22Rv1 (cell line): Measurements from ENCODE around the gene SH3RF3.

ENCODE experiments used
- H3K27ac ChIP-seq: fragments of 450-650 bp; 2 replicates; pipeline ENCODE4 v1.5.1; 2017
- CTCF ChIP-seq: fragments of 450-650 bp; IDR thresholded peaks from 2 replicates; pipeline ENCODE4 v1.5.1; 2017; ENCODE audit warnings: mild to moderate bottlenecking
- ZFX ChIP-seq: fragments of 450-650 bp; IDR thresholded peaks from 2 replicates; pipeline ENCODE4 v1.6.1; 2017; ENCODE audit warnings: antibody characterized with exemption, borderline replicate concordance

SH3RF3 gene

GRCh38 chr2:109384308-109385271 is 255.6 kb downstream of the SH3RF3 start:
- no peak overlapping the region for H3K27ac ChIP-seq
- TF ChIP-seq ZFX (no peak), CTCF (no peak)

DNA sequence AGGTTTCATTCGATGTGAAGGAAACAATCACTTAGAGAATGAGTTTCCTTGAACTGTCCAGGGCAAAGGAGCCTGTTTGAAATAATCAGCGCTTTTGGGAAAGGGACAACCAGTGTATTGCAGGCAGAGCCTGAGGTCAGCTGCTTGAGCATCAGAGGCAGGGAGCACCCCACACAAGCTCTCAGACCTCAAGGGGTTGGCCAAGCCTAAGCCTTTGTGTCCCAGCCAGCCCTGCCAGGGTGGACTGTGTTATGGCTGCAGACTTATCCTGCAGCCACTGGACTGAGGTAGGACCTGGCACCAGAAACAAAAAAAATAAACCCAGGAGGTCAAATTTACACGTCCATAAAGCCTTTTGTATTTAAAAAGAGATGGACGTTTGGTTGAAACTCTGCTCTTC is 256.5 kb downstream of the SH3RF3 start:
- no peak overlapping the region for H3K27ac ChIP-seq
- no peak for TF ChIP-seq ZFX
- no peak for TF ChIP-seq CTCF

- TF ChIP-seq CTCF: no peak
- no peak for TF ChIP-seq ZFX
- no peak overlapping the region for H3K27ac ChIP-seq
These were observed 257.1 kb downstream of the SH3RF3 start for GRCh38 chr2:109386004-109386695.

GRCh38 chr2:109387221-109387735 is 258.3 kb downstream of the SH3RF3 start:
- no peak overlapping the region for H3K27ac ChIP-seq
- TF ChIP-seq ZFX (no peak), CTCF (no peak)

DNA sequence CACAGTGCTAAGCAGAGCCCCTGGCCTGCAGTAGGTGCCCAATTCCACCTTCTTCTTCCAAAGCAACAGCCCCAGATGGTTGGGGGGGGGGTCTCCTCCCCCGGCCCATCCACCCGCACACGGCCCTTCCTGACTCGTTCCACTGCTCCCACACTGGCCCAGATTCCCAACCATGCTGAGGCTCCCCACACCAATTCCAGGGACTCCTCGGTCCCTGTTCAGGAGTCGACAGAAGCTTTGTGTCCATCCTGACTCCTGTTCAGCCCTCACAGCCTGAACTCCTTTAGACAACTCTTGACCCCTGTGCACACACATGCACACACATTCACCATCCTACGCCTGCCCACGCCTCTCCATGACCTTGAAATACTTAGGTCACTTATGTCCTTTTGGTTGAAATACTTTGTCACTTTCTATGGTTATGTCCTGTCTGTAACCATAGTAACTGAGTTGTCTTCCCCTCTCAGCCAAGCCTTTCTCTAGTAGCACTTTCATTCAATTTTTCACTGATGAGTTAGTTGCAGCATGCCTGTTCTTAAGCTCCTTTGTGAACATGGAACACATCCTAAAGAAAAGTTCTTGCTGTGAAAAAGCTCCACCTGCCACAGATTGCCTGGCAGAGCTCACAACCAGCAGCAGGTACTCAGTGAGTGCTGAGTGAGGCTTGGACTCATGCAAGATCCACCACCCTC is 258.9 kb downstream of the SH3RF3 start:
- TF ChIP-seq CTCF (no peak), ZFX (no peak)
- H3K27ac ChIP-seq: no peak overlapping the region

DNA sequence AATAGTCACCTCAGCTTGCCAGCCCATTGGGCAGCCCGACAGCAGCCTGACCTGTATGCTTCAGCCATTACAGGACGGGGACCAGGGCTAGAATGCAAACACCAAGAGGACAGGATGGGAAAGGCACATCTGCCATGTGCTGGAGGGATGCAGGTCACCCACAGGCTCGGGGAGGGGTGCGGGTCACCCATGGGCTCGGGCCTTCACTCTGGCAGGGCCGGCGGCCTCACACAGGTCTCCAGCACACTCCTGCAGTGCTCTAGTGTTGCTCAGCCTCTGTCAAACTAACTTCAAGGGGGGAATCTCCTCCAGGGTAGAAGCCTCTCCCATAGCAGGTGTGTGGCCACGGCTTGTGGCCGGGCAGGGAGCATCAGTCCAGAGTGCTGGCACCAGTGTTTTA is 262.2 kb downstream of the SH3RF3 start:
- no peak overlapping the region for H3K27ac ChIP-seq
- TF ChIP-seq ZFX (no peak), CTCF (no peak)
